ENCODE results near the gene PKHD1. TPM values are rescaled to one million over a fixed set of nuclear protein-coding genes. Genes with fewer than 3 reads are reported as not detected.

PKHD1 gene
- total RNA-seq, 1 experiment from 2014 or later = 0.43 TPM

DNA sequence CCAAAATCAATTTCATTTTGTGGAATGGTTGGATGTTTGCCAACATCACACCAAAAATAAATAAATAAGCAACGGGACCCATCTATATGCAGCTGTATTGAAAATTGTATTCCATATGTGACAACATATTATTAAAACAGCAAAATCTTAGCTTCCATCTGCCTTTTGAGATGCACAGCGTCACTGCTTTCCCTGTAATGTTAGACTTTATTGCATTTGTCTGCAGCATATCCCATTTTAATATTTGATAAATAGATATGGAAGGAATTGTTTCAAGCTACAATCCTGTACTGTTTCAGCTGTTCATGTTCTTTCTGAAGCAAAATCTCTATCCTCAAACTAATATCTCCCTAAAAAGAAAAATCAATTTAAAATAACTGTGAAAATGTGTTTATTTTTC lies 509.1 kb downstream of the PKHD1 start:
- H3K4me1 ChIP-seq (ENCODE audit: insufficient read depth, low read length, poor library complexity, severe bottlenecking) = no peaks in the 10 kb centered on the region
- H3K9me3 ChIP-seq (ENCODE audit: low read depth, low read length, poor library complexity, severe bottlenecking) = no peaks in the 10 kb centered on the region
- H3K36me3 ChIP-seq (ENCODE audit: insufficient read depth, low read length, poor library complexity, severe bottlenecking) = no peaks in the 10 kb centered on the region
- no peak overlapping the region for H3K27ac ChIP-seq (ENCODE audit: low read depth, low read length, poor library complexity, severe bottlenecking)
- BruUV-seq (replicated peaks) = no TSS peak
- TF ChIP-seq, protein P1, sequence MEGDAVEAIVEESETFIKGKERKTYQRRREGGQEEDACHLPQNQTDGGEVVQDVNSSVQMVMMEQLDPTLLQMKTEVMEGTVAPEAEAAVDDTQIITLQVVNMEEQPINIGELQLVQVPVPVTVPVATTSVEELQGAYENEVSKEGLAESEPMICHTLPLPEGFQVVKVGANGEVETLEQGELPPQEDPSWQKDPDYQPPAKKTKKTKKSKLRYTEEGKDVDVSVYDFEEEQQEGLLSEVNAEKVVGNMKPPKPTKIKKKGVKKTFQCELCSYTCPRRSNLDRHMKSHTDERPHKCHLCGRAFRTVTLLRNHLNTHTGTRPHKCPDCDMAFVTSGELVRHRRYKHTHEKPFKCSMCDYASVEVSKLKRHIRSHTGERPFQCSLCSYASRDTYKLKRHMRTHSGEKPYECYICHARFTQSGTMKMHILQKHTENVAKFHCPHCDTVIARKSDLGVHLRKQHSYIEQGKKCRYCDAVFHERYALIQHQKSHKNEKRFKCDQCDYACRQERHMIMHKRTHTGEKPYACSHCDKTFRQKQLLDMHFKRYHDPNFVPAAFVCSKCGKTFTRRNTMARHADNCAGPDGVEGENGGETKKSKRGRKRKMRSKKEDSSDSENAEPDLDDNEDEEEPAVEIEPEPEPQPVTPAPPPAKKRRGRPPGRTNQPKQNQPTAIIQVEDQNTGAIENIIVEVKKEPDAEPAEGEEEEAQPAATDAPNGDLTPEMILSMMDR (conservative IDR thresholded peaks at IDR 0.05; ENCODE audit: low read depth, low read length) = no peak
- no peak for TF ChIP-seq EZH2 (IDR thresholded peaks at IDR 0.05; ENCODE audit: borderline replicate concordance, low read depth, low read length, poor library complexity, severe bottlenecking)
- DNase-seq (ENCODE audit: low spot score) = no peak
- intact Hi-C loops (cut with micrococcal nuclease; ENCODE audit: unreplicated experiment) = no loop called here
- POLR2A ChIA-PET (ENCODE audit: low non-redundant PET) = no interaction called here
- no peaks in the 10 kb centered on the region for H3K27me3 ChIP-seq (replicated peaks; ENCODE audit: insufficient read depth, low read depth, low read length, poor library complexity)
- CTCF ChIA-PET = no interaction called here
- no peak overlapping the region for H3K4me3 ChIP-seq (ENCODE audit: low read depth, low read length, poor library complexity, severe bottlenecking)

DNA sequence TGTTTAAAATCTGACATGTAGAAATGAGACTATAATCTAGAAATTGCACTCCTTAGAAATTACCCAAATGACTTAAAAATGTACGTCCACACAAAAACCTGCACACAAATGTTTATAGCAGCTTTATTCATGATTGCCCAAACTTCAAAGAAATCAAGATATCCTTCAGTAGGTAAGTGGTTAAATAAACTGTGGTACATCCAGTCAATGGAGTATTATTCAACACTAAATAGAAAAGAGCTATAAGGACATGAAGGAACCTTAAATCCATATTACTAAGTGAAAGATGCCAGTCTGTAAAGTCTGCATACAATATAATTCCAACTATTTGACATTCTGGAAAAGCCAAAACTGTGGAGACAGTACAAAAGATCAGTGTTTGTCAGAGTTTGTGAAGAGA lies 513.4 kb downstream of the PKHD1 start:
- TF ChIP-seq, protein P1 (conservative IDR thresholded peaks at IDR 0.05; ENCODE audit: low read depth, low read length) = no peak
- TF ChIP-seq EZH2 (IDR thresholded peaks at IDR 0.05; ENCODE audit: borderline replicate concordance, low read depth, low read length, poor library complexity, severe bottlenecking) = no peak
- no peak overlapping the region for H3K4me3 ChIP-seq (ENCODE audit: low read depth, low read length, poor library complexity, severe bottlenecking)
- ChIA-PET POLR2A (ENCODE audit: low non-redundant PET) (no interaction called here), CTCF (no interaction called here)
- no peak for DNase-seq (ENCODE audit: low spot score)
- no TSS peak for BruUV-seq (replicated peaks)
- no peak overlapping the region for H3K27ac ChIP-seq (ENCODE audit: low read depth, low read length, poor library complexity, severe bottlenecking)
- H3K9me3 ChIP-seq (ENCODE audit: low read depth, low read length, poor library complexity, severe bottlenecking) = no peaks in the 10 kb centered on the region
- no peaks in the 10 kb centered on the region for H3K4me1 ChIP-seq (ENCODE audit: insufficient read depth, low read length, poor library complexity, severe bottlenecking)
- no peaks in the 10 kb centered on the region for H3K27me3 ChIP-seq (replicated peaks; ENCODE audit: insufficient read depth, low read depth, low read length, poor library complexity)
- intact Hi-C loops (cut with micrococcal nuclease; ENCODE audit: unreplicated experiment) = no loop called here
- no peaks in the 10 kb centered on the region for H3K36me3 ChIP-seq (ENCODE audit: insufficient read depth, low read length, poor library complexity, severe bottlenecking)

DNA sequence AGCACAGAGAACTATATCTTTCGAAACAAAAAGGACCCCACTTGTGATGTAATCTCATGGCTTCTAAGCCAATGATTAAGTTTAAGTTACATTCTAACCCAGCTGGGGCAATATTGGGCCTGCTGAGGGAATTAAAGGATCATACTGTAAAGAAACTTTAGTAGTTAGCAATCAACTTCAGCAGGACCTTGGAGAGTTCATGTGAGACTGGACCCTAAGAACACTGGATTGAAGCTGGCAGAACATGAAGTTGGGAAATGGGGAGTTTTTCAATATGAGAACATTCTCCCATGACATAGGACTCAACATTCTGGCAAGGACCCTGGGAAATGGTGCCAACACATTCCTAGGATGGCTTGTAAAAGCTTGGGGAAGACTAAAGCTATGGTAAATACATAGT lies 516.2 kb downstream of the PKHD1 start:
- intact Hi-C loops (cut with micrococcal nuclease; ENCODE audit: unreplicated experiment) = no loop called here
- H3K4me3 ChIP-seq (ENCODE audit: low read depth, low read length, poor library complexity, severe bottlenecking) = no peak overlapping the region
- H3K27me3 ChIP-seq (replicated peaks; ENCODE audit: insufficient read depth, low read depth, low read length, poor library complexity) = no peaks in the 10 kb centered on the region
- H3K9me3 ChIP-seq (ENCODE audit: low read depth, low read length, poor library complexity, severe bottlenecking) = no peaks in the 10 kb centered on the region
- CTCF ChIA-PET = no interaction called here
- no peaks in the 10 kb centered on the region for H3K36me3 ChIP-seq (ENCODE audit: insufficient read depth, low read length, poor library complexity, severe bottlenecking)
- no peak for TF ChIP-seq EZH2 (IDR thresholded peaks at IDR 0.05; ENCODE audit: borderline replicate concordance, low read depth, low read length, poor library complexity, severe bottlenecking)
- POLR2A ChIA-PET (ENCODE audit: low non-redundant PET) = no interaction called here
- no peaks in the 10 kb centered on the region for H3K4me1 ChIP-seq (ENCODE audit: insufficient read depth, low read length, poor library complexity, severe bottlenecking)
- no peak for DNase-seq (ENCODE audit: low spot score)
- no peak overlapping the region for H3K27ac ChIP-seq (ENCODE audit: low read depth, low read length, poor library complexity, severe bottlenecking)
- BruUV-seq (replicated peaks) = no TSS peak

DNA sequence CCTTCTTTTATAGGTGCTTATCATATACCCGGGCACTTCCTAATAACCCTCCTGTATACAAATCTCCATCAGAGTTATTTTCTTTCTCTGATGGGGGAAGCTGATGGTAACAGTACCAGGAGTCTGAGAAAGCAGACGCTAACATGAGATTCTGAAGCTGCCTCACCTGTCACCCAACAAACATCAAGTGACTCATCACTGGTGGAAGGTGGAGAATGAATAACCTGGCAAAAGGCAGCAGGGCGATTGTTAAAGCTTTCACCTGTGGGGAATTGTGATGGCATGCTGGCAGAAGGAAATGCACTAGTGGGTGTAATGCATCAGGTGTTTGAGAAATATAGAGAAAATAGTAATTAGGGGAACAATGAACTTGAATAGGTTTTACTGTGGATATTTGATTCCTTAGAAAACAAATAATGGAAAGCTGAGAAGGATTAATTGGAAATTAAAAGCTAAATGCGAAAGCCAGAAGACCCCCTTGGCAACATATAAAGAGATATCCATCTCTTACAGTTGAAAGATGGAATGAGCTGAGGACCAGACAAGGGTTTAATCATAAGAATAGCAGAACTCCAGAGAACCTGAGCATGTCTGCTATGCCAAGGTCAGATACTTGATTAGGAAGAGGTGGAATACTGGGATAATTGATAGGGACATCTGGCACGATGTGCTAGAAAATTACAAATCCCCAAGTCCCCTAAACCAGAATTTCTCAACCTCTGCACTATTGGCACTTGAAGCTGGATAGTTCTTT lies 517.1 kb downstream of the PKHD1 start:
- TF ChIP-seq, protein P1 (conservative IDR thresholded peaks at IDR 0.05; ENCODE audit: low read depth, low read length) = no peak
- no peak for TF ChIP-seq EZH2 (IDR thresholded peaks at IDR 0.05; ENCODE audit: borderline replicate concordance, low read depth, low read length, poor library complexity, severe bottlenecking)
- Histone ChIP-seq H3K4me1 (ENCODE audit: insufficient read depth, low read length, poor library complexity, severe bottlenecking) (no peaks in the 10 kb centered on the region), H3K9me3 (ENCODE audit: low read depth, low read length, poor library complexity, severe bottlenecking) (no peaks in the 10 kb centered on the region), H3K36me3 (ENCODE audit: insufficient read depth, low read length, poor library complexity, severe bottlenecking) (no peaks in the 10 kb centered on the region), H3K4me3 (ENCODE audit: low read depth, low read length, poor library complexity, severe bottlenecking) (no peak overlapping the region), H3K27me3 (replicated peaks; ENCODE audit: insufficient read depth, low read depth, low read length, poor library complexity) (no peaks in the 10 kb centered on the region), H3K27ac (ENCODE audit: low read depth, low read length, poor library complexity, severe bottlenecking) (no peak overlapping the region)
- CTCF ChIA-PET = no interaction called here
- intact Hi-C loops (cut with micrococcal nuclease; ENCODE audit: unreplicated experiment) = no loop called here
- POLR2A ChIA-PET (ENCODE audit: low non-redundant PET) = no interaction called here
- no TSS peak for BruUV-seq (replicated peaks)
- no peak for DNase-seq (ENCODE audit: low spot score)
